GOT3 (cell line): ENCODE results near the gene DDAH2.

Experiments used
- DNase-seq: peaks from one replicate; lab custom pipeline; 2025; ENCODE audit warnings: mixed read lengths; lab: John Stamatoyannopoulos, UW

Gene DDAH2

DNA sequence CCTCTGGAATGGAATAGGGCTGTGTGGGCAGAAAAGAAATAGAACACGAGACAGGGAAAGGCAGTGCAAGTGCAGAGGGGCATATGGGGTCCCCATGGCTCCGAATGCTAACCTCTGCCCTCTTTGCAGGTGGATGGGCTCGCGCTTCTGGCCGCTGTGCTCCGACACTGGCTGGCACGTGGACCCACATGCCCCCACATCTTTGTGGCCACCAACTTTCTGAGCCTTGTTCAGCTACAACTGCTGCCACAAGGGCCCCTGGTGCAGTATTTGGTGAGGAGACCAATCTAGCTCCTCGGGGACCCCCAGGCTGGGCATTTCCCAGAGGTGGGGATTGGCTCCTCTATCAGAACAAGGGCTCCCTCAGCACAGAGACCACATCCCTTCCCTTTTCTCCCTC, 32.2 kb upstream of the DDAH2 start:
- DNase-seq = no peak

DNA sequence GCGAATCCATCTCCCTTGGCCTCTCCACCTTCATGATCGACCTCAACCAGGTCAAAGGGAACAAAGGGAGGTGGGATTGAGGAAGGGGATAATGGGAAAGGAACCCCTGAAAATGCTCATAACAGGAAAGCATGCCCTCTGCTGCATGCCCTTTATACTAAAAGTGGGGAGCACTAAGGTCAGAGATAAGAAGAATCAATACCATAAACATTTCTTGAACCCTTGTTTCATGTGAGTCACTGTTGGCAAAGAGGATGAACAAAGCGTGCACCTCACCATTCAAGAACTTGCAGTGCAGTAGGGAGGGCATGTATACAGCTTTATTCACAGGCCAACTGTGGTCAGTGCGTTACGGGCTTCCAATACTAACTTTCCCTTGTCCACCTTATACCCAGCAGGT, 31.7 kb upstream of the DDAH2 start:
- DNase-seq = no peak

- DNase-seq = no peak
Observed at GRCh38 chr6:31758281-31758680, 29.2 kb upstream of the DDAH2 start.

DNA sequence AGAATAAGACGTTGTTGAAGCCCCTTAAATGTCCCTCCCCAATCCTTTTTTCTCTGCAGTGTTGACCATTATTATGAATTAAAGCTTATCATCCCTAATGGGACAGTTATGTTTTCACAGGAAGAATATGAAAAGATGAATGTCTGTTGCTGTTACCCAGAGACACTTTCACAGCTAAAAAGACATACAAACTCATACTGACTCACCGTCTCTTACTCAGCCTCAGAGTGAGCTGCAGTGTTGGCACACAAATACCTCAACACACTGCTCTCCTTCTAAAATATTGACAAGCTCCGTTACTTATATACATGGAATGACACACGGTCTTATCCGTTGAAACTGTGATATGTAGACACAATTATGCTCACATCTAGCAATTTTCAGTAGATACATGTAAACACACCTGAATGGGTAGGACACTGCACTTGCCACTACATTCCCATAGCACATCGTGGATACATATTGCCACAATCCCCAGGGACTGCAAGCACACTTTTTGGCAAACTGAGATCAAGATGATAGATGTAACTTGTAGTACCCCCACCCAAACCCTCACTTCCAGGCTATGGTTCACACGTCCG, 23.7 kb upstream of the DDAH2 start:
- no peak for DNase-seq

GRCh38 chr6:31750411-31751022, 21.4 kb upstream of the DDAH2 start:
- DNase-seq = no peak

DNA sequence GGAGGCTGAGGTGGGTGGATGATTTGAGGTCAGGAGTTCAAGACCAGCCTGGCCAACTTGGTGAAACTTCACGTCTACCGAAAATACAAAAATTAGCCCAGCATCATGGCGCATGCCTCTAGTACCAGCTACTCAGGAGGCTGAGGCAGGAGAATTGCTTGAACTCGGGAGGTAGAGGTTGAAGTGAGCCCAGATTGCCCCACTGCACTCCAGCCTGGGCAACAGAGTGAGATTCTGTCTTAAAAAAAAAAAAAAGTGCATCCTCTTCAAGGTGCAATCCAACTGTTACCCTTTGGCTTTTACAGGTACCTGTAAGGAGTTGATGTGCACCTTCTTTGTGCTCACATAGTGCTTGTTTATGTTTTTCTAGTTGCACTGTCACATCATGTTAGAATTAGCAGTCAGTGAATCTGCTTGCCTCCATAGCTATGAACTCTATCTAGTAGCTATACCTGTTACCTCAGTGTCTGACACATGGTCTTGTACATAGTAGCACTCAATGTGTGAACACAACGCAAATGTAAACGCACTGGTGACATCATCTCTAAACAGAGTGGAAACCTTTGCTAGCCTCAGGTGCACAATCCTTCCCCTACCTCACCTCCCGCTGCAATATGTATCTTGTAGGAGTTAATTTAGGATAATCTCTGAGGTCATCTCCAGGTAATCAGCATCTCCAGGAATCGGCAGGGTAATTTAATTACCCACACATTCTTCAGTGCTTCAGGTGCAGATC, 20.4 kb upstream of the DDAH2 start:
- no peak for DNase-seq

- DNase-seq = no peak
Observed at GRCh38 chr6:31744422-31744821, 15.3 kb upstream of the DDAH2 start.

GRCh38 chr6:31742894-31743293, 13.8 kb upstream of the DDAH2 start:
- no peak for DNase-seq

DNA sequence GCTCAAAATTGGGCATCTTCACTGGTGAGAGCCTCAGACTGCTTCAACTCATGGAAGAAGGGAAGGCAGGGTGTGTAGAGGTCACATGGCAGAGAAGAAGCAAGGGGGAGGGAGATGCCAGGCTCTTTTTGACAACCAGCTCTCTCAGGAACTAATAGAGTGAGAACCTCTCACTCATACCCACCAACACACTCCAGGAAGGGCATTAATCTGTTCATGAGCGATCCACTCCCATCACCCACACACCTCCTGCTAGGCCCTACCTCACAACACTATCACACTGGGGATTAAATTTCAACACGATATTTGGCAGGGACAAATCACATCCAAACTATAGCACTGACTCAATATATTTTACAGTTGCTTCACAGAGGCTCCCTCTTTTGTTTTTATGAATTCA, 12.7 kb upstream of the DDAH2 start:
- no peak for DNase-seq

- DNase-seq = no peak
Observed at GRCh38 chr6:31740397-31741223, 11.5 kb upstream of the DDAH2 start.

- DNase-seq = peak; percentile 93
Observed at GRCh38 chr6:31739639-31740396, 10.7 kb upstream of the DDAH2 start, which contains the start of gene MSH5. Gene MSH5, plus strand, starts transcription at chr6:31740005. Its CDS starts 462 bp downstream, at chr6:31740467.

- no peak for DNase-seq
Observed at GRCh38 chr6:31737991-31738979, 9.2 kb upstream of the DDAH2 start.

- no peak for DNase-seq
Observed at GRCh38 chr6:31737315-31737990, 8.4 kb upstream of the DDAH2 start.

- no peak for DNase-seq
Observed at GRCh38 chr6:31736768-31737314, 7.7 kb upstream of the DDAH2 start.

DNA sequence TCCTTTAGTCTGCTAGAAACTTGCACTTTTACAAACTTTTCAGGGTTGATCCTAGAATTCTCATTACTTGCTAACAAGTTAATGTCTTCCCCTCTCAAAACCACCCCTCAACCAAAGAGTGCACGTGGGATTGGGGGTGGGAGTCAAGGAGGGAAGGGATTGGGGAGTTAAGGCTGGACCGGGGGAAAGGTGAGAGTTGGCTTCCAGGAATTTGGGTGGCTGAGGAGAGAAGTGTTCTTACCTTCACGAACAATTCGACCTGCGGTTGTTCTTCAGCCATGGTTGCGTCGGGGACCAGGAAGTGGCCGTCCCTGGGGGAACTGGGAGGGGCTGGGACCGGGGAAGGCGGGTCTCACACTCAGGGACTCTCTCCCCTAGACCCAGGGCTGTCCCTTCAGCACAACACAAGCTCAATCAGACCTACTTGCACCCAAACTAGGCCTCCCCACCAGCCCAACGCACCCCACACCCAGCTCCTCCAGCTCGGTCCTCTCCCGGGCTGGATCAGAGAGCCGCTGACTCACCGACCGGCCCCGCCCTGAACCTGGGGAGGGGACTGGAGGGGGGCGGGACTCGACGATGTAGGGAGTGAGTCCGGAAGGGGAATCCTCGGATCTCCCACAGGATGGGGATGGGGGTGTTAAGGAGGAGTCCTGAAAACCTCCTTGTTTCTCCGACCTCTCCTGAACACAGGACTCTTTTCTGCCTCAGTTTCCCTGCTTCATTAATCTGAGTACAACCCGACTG, 7.1 kb upstream of the DDAH2 start, which contains the start of gene CLIC1:
Gene CLIC1 (minus strand): TSS at position 510 of the 747 bp plus-strand sequence. CDS start 230 bp downstream, at position 280.
- peak; percentile 49 for DNase-seq

DNA sequence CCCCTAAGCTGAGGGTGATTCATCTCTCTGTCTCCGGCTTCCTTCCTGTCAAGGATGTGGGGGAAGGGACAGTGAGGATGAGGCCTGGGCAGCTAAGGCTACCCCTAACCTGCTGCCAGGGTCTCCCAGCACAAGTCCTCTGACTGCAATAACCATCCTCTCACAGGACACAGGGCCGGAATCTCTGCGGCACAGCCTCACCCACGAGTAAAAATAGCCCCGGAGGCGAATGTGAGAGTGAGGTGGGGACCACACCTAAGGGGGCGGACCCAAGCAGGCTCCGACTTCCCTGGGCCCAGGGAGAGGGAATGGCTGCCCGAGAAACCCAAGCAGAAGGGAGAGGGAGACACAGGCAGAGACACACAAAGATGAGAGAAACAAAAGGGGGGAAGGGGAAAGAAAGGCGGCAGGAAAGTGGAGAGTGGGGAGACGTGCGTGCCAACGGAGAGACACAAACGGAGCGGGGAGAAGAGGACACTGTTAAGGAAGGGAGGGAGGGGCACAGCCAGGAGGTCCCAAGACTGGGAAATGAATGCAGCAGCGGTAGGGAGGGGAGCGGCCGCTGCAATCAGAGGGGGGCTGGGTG, 5.8 kb upstream of the DDAH2 start:
- DNase-seq = no peak

GRCh38 chr6:31734247-31734820, 5.2 kb upstream of the DDAH2 start:
- DNase-seq = no peak

- no peak for DNase-seq
Observed at GRCh38 chr6:31733734-31734133, 4.6 kb upstream of the DDAH2 start.
